Right lung (tissue), 5 donors: Measurements from ENCODE around the gene PRKN. TPM values are rescaled to one million over a fixed set of nuclear protein-coding genes. Genes with fewer than 3 reads are reported as not detected.

Source experiments
- DNase-seq, 2 donors: peaks; one replicate each; pipeline ENCODE4 v3.0.0-alpha.2; 2013
- polyA plus RNA-seq, 5 donors: library from polyadenylated mRNA; unstranded; fragments of 120-200 nt; gene quantifications; one replicate each; pipeline versions ENCODE4 v1.2.1 to v1.2.3, GENCODE V29; 2013; ENCODE audit warnings: inconsistent platforms in 1 of 5, low replicate concordance in 1 of 5; ENCODE audit not compliant: insufficient read length in 5 of 5, insufficient read depth in 1 of 5

Gene PRKN
- polyA plus RNA-seq, 5 donors: 2.0 to 3.6 (median 2.7) TPM

DNA sequence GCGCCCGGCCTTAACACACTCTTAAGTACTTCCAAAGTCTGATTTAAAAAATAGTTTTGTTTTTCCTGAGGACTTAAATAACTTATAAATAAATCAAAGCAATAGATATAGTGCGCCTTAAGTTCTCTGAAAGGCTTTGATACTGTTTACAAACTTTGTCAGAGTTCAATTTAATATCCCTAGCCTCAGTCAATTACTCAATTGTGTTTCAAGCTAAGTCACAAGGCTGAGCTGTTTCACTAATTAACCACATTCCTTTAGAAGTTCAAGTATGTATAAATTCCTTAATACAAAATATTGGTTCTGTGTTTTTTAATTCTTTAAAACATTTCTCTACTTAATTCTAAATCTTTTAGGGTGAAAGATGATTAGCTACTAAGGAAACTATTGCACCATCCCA, 1275.3 kb downstream of the PRKN start:
- no peak for DNase-seq

DNA sequence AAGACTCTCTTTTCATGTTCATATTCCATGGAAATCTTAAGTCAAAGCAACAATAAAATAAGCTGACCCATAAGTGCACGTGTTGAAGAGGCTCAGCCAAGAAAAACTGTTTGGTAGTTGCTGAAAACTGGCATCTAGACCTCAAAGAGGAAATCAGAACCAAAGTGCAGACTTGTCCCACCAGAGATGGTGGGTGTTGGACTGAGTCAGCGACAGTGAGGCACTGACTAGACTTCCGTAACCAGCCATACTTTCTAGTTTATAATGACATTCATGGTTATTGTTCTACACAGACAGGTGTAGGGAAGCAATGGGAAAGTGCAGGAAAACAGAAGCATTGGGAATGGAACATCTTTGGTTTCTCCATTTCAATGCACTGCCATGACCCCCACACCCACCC, 1278.0 kb downstream of the PRKN start:
- DNase-seq: no peak

DNA sequence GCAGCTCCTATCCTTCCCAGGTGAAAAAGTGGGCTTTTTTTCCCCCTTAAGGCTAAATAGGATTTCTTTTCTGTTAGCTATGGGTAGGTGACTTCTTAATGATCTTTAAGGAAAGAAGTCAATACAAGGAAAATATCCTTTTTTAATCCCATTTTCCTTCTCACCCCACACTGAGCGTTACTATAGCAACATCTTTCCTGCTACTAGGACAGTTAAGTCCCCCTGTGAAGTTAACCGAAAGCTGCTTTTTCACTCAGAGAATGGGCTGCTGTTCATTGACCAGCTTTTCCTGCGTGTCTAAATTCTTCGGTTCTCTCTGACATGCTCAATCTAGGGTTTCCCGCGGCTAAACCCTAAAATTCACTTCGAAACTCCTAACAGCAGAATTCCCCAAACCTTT, 1280.6 kb downstream of the PRKN start:
- DNase-seq: no peak

DNA sequence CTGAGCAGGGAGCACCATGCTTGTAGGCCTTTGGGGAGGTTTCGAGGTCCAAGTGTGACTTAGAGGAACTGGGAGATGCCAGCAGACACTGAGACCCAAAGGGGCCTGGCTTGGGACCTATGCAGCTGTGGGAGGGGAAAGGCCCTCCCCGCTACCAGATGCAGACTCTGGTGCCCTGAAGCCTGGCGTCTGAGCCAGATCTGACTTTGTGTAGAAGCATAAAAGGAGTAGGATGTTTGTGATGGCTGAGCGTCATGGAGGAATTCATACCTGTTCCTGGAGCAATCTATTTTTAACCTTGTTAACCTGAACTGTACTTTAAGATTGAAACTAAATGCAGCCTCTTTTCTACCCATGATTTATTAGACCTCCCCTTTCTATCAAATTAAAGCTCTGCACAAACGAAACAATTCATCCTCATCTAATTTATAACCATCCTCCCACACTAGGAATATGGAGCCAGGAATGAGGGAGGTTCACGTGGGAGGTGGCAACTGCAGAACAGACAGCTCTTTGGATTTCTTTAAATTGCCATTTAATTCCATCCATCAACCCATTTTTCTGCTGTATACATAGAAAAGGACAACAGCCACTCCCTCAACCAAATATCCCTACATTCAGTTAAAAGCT, 1281.2 kb downstream of the PRKN start:
- no peak for DNase-seq

DNA sequence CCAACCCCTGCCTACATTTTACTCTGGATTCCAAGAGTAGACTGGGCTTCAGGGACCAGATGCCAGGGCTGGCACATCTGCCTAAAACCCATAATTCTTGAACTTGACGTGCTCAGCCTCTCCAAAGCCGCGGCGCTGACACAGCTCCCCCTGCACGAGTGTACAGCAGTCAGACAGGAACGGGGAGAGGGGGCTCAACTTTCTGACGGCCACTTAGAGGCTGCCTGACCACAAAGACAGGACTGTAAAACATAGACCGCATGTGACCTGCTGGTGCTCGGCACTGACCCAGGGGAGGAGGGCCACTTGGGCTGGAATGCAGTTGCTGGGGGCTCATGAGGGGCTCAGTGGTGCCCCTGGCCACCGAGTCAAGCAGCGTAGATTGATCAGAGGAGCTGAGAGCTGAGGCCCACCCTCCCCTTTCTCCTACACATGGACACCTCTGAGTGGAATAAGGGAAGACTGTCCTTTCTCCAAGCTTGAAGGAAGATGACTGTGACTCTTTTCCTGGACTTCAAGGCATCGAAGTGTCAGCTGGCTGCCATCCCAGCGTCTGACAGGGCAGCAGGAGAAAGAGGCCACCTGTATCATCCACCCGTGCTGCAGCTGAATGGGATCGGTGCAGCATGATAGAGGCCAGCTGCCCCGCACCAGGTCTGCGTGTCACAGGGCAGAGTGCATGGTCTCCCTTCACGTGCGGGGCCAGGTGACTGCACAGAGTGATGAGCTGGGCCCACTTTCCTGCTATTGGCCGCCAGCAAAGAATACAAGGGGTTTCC, 1282.4 kb downstream of the PRKN start:
- DNase-seq: peak in 1 of 2 donors; percentile 17

DNA sequence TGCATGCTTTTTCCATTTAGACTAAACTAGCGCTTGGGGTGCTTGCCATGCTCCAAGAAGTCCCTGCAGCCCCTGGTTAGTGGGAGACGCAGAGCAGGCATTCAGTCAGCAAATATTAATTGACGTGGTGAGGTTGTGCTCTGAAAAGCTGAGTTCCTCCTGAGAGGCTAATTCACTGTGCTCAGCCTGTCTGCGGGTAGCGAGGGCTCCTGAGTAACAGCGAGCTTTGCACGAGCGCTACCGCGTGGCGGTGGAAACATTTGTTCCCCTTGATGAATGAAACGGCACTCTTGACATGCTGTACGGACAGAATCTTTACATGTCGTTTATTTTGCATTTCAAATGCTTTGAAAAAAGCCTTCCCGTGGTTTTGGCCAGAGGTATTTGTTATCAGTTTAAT, 1283.1 kb downstream of the PRKN start:
- DNase-seq: peak in 1 of 2 donors; percentile 27

DNA sequence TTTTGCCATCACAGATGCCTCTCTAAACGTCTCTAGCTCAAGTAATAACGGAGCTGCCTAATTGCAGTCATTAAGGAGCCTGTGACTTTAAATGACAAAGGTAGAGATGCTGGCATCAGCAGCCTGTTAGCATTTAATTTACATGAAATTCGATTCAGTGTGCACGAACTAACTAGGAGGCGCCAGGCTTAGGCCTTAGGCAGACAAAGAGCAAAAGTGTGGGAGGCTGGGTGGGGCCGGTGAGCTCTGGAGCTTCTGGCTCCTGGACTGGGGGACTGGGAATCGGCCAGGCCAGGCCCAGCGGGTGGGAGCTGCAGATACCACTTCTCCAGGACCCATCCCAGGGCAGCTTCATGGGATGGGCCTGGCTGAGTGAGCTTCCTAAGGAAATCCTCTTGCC, 1283.7 kb downstream of the PRKN start:
- DNase-seq: no peak

DNA sequence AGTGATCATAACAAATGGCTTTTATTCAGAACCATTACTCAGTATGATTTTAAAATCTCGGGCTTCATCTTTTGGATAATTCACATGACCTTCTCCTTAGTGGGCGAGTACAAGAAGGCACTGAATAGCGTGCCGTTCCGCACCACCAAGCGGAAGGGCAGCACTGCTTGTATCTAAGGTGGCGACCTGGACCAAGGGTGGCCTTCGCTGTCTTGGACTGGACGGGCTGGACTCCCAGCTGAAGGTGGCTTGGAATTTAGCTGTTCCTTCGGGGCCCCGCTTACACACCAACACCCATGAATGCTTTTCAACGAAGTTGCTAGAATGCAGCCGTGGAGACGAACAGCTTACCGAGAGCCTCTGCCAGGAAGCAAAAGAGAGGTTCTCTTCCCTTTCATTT, 1285.1 kb downstream of the PRKN start:
- no peak for DNase-seq

DNA sequence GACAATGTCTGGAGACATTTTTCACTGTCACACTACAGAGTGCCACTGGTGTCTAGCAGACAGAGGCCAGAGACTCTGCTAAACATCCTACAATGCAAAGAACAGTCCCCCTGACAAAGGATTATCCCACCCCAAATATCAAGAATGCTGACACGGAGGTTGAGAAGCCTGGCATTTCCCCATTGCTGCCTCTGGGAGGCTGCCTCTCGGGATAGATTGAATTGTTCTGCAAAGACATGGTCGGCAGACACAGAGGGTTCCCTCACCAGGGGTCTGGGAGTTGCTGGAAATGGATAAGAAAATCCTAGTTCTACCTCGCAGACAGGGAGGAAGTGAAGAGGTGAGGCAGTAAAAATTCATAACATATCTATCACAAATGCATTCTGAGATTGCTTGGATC, 1287.3 kb downstream of the PRKN start:
- no peak for DNase-seq

DNA sequence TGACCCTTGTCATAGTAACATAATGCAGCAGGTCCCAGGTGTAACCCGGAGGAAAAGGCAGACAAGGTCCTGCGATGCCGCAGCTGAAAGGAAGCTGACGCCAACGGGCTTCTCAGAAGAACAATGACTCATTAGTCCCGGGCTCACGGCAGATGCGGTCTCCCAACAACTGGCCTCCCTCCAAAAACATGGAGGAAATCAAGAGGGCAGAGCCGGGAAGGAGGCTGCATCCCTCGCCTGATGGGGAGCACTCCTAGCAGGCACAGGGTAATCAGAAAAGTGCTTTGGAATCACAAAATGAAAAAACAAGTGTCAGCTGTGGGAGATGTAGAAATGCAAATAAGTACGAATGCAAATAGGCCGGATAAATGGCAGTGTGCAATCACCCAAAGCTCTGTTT, 1288.5 kb downstream of the PRKN start:
- no peak for DNase-seq

DNA sequence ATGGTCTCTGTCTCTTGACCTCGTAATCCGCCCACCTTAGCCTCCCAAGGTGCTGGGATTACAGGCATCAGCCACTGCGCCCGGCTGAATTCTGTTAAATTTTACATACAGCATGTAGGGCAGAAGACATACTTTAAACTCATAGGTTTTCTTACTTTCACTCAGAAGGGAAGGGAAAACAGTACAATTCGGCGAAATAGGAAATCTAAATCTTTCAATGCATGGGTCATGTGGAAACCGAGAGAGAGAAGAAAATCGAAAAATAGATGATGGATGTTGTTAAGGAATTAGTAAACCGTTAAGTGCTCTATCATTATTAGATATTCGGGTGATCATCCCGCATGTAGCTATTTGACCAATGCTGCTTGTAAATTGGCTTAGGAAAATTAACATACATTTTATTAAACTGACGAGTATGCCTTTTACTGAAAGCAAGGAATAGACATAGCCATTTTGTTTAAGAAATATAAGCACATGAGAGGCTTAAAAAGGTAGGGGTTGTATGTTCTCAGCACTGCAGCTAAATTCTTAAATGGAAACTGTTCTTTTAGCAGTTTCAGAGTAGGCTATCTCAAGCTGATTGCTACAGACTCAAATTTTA, 1289.0 kb downstream of the PRKN start:
- no peak for DNase-seq

DNA sequence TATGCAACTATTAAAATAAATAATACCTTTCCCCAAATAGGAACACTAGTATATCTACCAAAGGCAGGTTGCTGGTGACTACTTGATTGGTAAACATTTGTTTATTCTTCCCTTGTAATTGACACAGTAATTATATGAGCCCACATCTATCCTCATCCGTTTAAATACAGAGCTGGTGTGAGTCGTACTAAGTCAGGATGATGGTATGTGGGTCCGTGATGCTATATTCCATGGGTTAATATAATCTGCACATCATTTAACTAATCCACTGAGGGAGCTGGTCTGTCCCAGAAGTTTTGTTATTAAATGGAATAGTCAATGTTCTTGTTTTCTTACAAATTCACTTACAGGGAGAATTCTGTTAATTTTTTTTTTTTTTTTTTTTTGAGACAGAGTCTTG, 1289.7 kb downstream of the PRKN start:
- no peak for DNase-seq

DNA sequence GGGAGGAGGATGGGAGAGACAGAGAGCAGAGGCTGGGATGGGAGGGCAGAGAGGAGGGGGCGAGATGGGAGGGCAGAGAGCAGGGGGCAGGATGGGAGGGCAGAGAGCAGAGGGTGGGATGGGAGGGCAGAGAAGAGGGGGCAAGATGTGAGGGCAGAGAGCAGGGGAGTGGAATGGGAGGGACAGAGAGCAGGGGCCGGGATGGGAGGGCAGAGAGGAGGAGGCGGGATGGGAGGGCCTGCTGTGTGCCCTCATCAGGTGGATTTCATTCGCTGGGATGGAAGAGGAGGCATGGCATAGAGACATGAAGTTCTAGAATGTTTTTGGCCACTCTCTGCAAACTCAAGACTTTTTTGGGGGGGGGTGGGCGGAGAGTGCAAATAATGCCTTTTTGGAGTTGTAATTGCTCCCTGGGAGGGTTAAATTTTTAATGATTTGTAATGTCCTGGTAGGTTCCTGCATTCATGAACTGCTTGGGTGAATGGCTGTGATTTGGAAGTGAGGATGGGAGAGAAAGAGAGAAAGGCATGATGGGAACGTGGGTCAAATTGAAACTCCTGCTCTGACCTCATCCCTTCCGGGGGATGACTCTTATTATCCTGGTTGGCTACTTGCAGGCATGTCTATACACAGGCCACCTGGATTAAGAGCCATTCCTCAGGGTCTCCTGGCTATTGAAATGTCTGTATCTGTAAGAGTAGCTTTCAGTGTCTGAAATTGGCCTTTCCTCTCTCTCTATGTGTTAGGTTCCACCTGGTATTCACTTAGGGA, 1291.3 kb downstream of the PRKN start:
- DNase-seq: no peak

DNA sequence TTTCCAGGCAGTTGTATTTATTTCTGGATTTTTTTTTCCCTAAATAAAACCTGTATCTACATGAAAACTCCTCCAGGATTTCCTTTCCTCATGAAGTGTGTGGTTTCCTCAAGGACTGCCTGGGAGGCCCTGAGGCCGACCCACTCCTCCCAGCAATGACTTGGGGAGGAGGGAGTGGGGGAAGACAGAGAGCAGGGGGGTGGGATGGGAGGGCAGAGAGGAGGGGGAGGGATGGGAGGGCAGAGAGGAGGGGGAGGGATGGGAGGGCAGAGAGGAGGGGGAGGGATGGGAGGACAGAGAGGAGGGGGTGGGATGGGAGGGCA, 1291.9 kb downstream of the PRKN start:
- DNase-seq: no peak

DNA sequence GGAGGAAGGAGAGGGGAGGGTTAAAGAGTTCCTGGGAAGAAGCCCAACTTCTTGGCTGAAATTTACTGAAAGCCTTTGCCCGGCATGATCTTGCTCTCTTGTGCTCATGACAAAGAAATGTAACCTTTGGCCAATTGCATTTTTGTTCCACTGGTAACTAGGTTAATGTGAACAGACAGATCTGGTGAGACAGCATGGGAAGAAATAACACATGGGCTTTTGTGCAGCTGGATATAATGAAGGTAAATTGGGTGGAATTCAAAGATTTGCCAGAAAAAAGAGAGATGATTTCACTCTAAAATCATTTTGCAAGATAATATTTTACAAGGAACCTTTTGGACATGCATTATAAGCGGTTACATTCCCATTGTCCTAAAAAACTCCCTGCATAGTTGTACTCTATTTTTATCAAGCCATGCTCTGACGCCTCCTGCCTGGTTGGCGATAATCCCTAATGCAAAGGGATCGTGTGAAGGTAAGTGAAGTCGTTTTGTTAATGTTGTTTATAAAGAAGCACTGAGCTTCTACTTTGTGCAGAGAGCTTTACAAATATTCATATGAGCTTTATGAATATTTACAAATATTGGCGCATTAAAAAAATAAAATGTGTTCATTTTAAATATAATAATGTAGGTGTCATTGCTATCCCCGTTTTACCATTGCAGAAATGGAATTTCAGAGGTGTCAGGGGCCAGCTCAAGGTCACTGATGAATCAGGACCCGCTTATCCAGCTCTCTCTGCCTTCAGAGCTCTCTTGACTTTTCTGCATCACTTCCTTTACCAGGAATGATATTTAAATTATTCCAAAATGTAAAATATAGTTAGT, 1292.4 kb downstream of the PRKN start:
- no peak for DNase-seq

DNA sequence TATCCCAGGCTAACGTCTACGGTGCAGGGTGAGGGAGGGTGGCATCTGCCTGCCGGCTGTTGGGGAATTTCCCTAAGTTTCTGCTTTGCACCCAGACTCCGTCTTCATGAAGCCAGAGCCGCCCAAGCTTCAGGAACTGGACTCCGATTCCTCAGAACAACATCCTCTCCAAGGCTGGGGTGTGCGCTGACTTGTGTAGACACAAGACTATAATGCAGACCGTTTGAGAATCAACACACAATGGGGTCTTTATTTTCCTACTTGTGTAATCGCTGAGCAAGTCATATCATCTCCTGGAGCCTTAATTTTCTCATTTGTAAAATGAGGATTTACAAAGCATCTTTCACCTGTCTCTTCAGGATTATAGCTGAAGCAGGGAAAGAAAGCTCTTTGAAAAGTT, 1293.2 kb downstream of the PRKN start:
- DNase-seq: no peak

DNA sequence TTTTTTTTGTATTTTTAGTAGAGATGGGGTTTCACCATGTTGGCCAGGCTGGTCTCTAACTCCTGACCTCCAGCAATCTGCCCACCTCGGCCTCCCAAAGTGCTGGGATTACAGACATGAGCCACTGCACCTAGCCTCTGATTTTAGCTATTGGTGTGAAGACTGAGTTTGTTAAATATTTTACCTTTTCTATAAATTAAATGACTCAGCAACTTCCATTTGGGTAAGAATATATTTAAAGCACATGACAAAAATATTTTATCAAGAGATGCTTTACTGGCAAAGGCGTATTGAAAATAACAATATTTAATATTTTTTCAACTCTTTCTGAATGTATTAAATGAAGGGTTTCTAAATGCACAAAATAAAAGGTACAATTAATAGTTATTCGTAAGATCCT, 1295.0 kb downstream of the PRKN start:
- DNase-seq: no peak

DNA sequence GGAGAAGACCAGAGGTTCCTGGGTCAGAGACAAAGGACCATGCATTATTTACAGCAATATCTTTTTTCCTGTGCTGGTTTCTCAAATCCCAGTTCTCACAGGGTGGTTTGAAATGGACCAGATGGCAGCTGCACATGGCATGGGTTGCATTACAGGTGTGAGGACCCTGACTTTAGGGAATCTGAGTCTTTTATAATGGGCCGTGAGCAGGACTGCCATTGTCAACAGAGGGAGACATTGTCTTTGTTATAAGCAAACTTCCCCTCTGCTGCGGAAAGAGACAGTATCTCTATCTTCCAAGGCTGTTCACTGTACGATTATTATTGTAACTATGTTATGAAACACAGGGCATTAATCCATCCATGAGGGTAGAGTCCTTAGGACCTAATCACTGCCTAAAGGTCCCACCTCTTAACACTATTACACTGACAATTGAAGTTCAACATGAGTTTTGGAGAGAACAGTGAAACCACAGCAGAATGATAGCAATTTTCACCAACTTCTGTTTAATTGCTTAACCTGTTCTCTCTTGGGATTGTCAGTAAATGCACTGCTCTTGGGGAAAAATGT, 1297.6 kb downstream of the PRKN start:
- DNase-seq: no peak

DNA sequence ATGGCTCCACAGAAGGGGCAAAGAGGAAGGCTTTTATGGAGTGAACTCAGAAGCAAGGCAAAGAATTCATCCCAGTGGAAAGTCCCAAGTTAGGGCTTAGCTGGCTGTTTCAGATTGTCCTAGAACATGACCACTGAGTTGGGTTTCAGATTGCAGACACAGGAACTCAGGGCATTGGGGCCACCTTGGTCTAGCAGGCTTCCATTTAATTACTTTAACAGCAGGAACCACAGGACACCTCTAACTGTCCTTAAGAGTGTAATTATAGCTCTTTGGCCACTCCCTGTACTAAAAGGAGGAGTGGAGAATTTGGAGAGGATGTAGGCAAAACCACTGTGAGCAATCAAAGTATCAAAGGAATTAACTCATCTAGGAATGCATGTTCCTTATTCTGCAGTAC, 1303.1 kb downstream of the PRKN start:
- DNase-seq: no peak

DNA sequence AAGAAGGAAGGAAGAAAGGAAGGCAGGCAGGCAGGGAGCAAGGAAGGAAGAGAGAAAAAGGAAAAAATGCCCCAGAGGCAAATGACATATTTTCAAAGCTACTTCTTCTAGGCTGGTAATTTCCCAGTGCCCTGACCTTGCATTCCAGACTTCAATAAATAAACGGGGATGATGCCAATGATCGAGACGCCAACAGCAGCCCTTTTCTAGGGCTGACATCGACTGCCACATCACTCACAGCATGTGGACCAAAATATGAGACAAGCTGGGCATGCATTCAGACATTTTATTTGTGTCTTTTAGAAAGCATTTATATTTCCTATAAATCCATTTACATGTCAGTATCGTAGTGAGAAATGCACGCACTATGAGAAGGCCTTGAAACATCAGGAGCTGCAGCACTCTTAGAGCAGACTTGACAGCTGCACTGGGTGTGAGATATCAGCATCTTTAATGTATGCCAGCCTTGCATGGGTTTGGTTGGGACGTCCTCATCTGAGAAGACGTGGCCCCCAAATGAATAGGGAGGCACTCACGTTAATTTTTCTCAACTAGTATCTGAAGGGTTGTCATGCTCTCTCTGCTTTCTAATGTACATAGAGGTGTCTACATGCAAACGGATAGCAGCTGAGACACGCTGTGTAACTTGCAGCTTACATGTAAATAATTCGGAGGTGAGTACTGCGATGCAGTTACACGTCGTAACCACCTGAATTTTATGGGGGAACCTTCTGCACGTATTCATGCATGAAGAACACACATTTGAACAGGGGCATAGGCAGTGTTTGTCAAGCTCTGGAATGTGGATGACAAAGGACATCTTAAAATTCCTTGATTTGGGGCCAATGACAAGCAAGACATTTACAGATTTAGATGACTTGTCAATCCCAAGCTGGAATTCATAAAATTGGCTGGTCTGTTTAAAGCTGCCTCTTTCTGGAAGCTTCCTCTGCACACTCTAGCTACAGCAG, 1304.6 kb downstream of the PRKN start:
- no peak for DNase-seq
